ENCODE results near the gene EXOC2. TPM values are rescaled to one million over a fixed set of nuclear protein-coding genes. Genes with fewer than 3 reads are reported as not detected.

EXOC2 gene
- total RNA-seq, 2 donors from 2014 or later = 28.1 to 35.0 TPM

DNA sequence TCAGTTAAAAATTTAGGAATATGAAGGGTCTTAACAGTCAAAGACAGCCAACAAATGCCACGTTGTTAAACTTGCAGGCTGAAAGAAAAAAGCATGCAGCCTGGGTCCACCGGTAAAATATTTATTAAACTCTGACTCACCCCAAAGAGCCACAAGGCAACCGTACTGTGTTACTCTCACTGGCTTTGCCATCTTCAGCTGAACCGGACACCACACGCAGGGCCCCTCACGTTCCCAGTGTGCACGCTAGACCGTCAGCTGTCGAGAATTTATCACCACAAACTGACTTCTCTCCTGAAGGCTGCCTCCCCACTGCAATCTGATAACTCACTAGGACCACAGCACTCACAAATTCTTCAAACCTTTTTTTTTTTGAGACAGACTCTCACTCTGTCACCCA, 66.7 kb downstream of the EXOC2 start:
- Mint-ChIP-seq H3K27ac (peak overlapping the region; percentile 69), H3K4me3 (no peak overlapping the region), H3K9me3 (no peaks in the 10 kb centered on the region), H3K4me1 (peaks cover 18% of the 10 kb centered on the region), H3K36me3 (ENCODE audit: low read depth) (peaks cover 2% of the 10 kb centered on the region), H3K27me3 (ENCODE audit: insufficient read depth) (no peaks in the 10 kb centered on the region)
- H3K27ac ChIP-seq (ENCODE audit: low read depth, low read length) = no peak overlapping the region
- TF ChIP-seq CTCF (conservative IDR thresholded peaks at IDR 0.05) = no peak
- 90 to 97% methylated on average over 7 to 9 of the region's 9 CpGs for WGBS, 2 experiments (ENCODE audit: insufficient coverage in 1 of 2, insufficient read length in 1 of 2)
- H3K4me1 ChIP-seq (ENCODE audit: control insufficient read depth, insufficient read depth, low read length) = peaks cover 2% of the 10 kb centered on the region
- H3K27me3 ChIP-seq (ENCODE audit: control insufficient read depth, insufficient read depth, low read length, poor library complexity, severe bottlenecking) = no peaks in the 10 kb centered on the region
- no peak for DNase-seq
- H3K4me3 ChIP-seq (ENCODE audit: low read length) = no peak overlapping the region
- H3K9me3 ChIP-seq (ENCODE audit: control insufficient read depth, low read length) = no peaks in the 10 kb centered on the region
- H3K36me3 ChIP-seq (ENCODE audit: control insufficient read depth, insufficient read depth, low read length) = peaks cover 33% of the 10 kb centered on the region
- H3K9ac ChIP-seq (ENCODE audit: extremely low read depth, low read length, poor library complexity, severe bottlenecking) = no peak overlapping the region

DNA sequence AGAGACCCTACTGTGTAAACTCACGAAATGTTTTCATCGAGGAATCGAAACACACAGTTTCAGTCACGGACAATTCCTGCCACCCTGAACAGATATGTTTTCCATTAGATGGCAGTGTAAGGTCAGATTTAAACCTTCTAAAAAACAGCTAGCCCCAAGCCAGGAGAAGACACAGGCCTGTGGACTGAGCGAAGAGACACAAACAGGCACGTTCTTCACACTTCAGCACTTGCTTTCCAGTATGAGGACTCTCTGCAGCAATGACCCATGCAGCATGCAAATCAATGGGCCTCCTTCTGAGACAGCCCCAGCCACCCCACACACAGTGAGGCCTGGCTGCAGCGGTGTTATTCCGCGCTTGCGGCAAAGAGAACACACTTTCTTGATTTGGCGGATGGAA, 68.0 kb downstream of the EXOC2 start:
- no peak overlapping the region for H3K4me3 Mint-ChIP-seq

DNA sequence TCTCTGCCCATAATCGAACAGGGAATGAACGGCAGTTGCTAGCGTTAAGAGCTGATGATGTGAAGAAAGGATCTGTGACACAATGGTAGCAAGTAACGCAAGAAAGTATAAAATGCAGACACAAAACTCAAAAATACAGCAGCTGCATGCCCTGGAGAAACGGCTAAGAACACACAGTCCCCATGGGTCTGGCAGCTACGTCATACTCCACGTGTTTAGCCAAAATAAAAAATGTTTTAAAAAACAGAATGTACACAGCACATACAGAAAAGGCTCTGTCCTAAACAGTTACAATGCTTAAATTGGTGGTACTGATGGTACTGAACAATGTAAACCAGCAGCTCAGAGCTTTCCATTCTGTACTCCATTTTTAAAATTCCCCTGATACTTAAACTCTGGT, 70.5 kb downstream of the EXOC2 start:
- no peaks in the 10 kb centered on the region for H3K27me3 Mint-ChIP-seq (ENCODE audit: insufficient read depth)
- Histone ChIP-seq H3K4me3 (ENCODE audit: low read length) (no peak overlapping the region), H3K9ac (ENCODE audit: extremely low read depth, low read length, poor library complexity, severe bottlenecking) (no peak overlapping the region), H3K27ac (ENCODE audit: low read depth, low read length) (no peak overlapping the region), H3K27me3 (ENCODE audit: control insufficient read depth, insufficient read depth, low read length, poor library complexity, severe bottlenecking) (no peaks in the 10 kb centered on the region), H3K36me3 (ENCODE audit: control insufficient read depth, insufficient read depth, low read length) (peaks cover 34% of the 10 kb centered on the region), H3K4me1 (ENCODE audit: control insufficient read depth, insufficient read depth, low read length) (peaks cover 2% of the 10 kb centered on the region), H3K9me3 (ENCODE audit: control insufficient read depth, low read length) (peaks cover 5% of the 10 kb centered on the region)
- peaks cover 27% of the 10 kb centered on the region for H3K36me3 Mint-ChIP-seq (ENCODE audit: low read depth)
- no peak for DNase-seq
- peaks cover 18% of the 10 kb centered on the region for H3K4me1 Mint-ChIP-seq
- H3K4me3 Mint-ChIP-seq = no peak overlapping the region
- no peak overlapping the region for H3K27ac Mint-ChIP-seq
- peaks cover 3% of the 10 kb centered on the region for H3K9me3 Mint-ChIP-seq
- no peak for TF ChIP-seq CTCF (conservative IDR thresholded peaks at IDR 0.05)
- 93 to 100% methylated on average over 3 to 7 of the region's 7 CpGs for WGBS, 2 experiments (ENCODE audit: insufficient coverage in 1 of 2, insufficient read length in 1 of 2)

More for the DNA sequence above, 68.0 kb downstream of the EXOC2 start:
- Mint-ChIP-seq H3K4me1 (peaks cover 18% of the 10 kb centered on the region), H3K9me3 (no peaks in the 10 kb centered on the region), H3K27ac (no peak overlapping the region), H3K27me3 (ENCODE audit: insufficient read depth) (no peaks in the 10 kb centered on the region), H3K36me3 (ENCODE audit: low read depth) (peaks cover 11% of the 10 kb centered on the region)
- H3K4me3 ChIP-seq (ENCODE audit: low read length) = no peak overlapping the region
- H3K4me1 ChIP-seq (ENCODE audit: control insufficient read depth, insufficient read depth, low read length) = peaks cover 2% of the 10 kb centered on the region
- 78 to 86% methylated on average over 6 to 11 of the region's 11 CpGs for WGBS, 2 experiments (ENCODE audit: insufficient coverage in 1 of 2, insufficient read length in 1 of 2)
- H3K9ac ChIP-seq (ENCODE audit: extremely low read depth, low read length, poor library complexity, severe bottlenecking) = no peak overlapping the region
- H3K36me3 ChIP-seq (ENCODE audit: control insufficient read depth, insufficient read depth, low read length) = peaks cover 27% of the 10 kb centered on the region
- H3K27me3 ChIP-seq (ENCODE audit: control insufficient read depth, insufficient read depth, low read length, poor library complexity, severe bottlenecking) = no peaks in the 10 kb centered on the region
- peak; percentile 50 for TF ChIP-seq CTCF (conservative IDR thresholded peaks at IDR 0.05)
- no peaks in the 10 kb centered on the region for H3K9me3 ChIP-seq (ENCODE audit: control insufficient read depth, low read length)
- peak; percentile 58 for DNase-seq
- H3K27ac ChIP-seq (ENCODE audit: low read depth, low read length) = no peak overlapping the region

All from endodermal cell (in vitro differentiated cells).